ENCODE data around the gene LAMB3. TPM values are rescaled to one million over a fixed set of nuclear protein-coding genes. Genes with fewer than 3 reads are reported as not detected.

The LAMB3 gene
- total RNA-seq, 1 experiment from 2014 or later: 70.2 TPM

- no TSS peak for BruUV-seq (replicated peaks)
- no peak overlapping the region for H3K27ac ChIP-seq (ENCODE audit: low read depth, low read length)
- no peak overlapping the region for H3K4me3 ChIP-seq (replicated peaks in 1 of 2; ENCODE audit: low read depth in 1 of 2, low read length in 2 of 2)
- DNase-seq (ENCODE audit: low read depth, low spot score) (no peak), ATAC-seq (no peak)
- no peaks in the 10 kb centered on the region for H3K9me2 ChIP-seq (ENCODE audit: insufficient read depth)
- no peaks in the 10 kb centered on the region for H4K20me1 ChIP-seq (ENCODE audit: insufficient read depth)
- ChIA-PET CTCF (no interaction called here), POLR2A (no interaction called here), RAD21 (ENCODE audit: low non-redundant PET in 1 of 2, low total read pairs in 2 of 2, uncharacterized antibody in 2 of 2, unreplicated experiment in 2 of 2) (no interaction called here)
- TF ChIP-seq ZBTB33 (IDR thresholded peaks at IDR 0.05; ENCODE audit: extremely low read depth, insufficient replicate concordance, low read length): no peak
- no peak for TF ChIP-seq RAD21 (IDR thresholded peaks at IDR 0.05; ENCODE audit: low read depth)
- 0 out of 2 replicates have a peak, but pooled peaks have one; percentile 3 for TF ChIP-seq FOSL1 (IDR thresholded peaks at IDR 0.05; ENCODE audit: low read depth)
- H3K79me2 ChIP-seq (ENCODE audit: insufficient read depth, low read length): no peaks in the 10 kb centered on the region
- H3K4me1 ChIP-seq (ENCODE audit: control insufficient read depth in 1 of 2, insufficient read depth in 2 of 2, low read length in 2 of 2): peaks cover 0 to 7% of the 10 kb centered on the region in 2 experiments; a peak in 1 of 4 replicates
- H3K36me3 ChIP-seq (ENCODE audit: control insufficient read depth in 1 of 2, insufficient read depth in 2 of 2, low read length in 2 of 2): no peaks in the 10 kb centered on the region
- H3K4me2 ChIP-seq (ENCODE audit: low read length): no peak overlapping the region
- no peaks in the 10 kb centered on the region for H3K27me3 ChIP-seq (ENCODE audit: insufficient read depth, low read length)
- H2AFZ ChIP-seq (ENCODE audit: low read depth, low read length, poor library complexity, severe bottlenecking): no peak overlapping the region
- H3K9me3 ChIP-seq (ENCODE audit: control insufficient read depth in 1 of 2, insufficient read depth in 1 of 2, low read depth in 1 of 2, low read length in 2 of 2): no peaks in the 10 kb centered on the region
- intact Hi-C loops (cut with micrococcal nuclease): no loop called here
- H3K9ac ChIP-seq (ENCODE audit: low read length): no peak overlapping the region
Measured at GRCh38 chr1:209607102-209607794, 45.0 kb downstream of the LAMB3 start.

DNA sequence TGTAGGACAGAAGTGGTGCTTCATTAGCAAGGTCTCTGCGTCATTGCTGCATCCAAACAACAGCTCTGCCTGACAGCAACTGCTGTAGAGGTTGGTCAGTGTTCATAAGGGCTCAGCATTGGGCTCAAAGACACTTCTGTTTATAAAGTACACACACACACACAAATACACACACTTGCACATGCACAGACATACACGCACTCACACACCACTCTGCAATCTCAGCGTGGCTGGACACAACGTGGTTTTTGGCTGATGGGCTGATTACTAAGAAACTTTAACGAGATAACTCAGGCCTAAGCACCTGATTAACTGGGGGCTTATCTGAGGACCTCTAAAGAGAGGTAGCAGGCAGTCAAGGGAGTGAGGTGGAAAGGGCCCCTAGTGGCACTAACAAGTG is 48.3 kb downstream of the LAMB3 start:
- Histone ChIP-seq H3K27me3 (ENCODE audit: insufficient read depth, low read length) (no peaks in the 10 kb centered on the region), H3K4me2 (ENCODE audit: low read length) (no peak overlapping the region), H3K4me1 (ENCODE audit: control insufficient read depth in 1 of 2, insufficient read depth in 2 of 2, low read length in 2 of 2) (0 out of 4 replicates have a peak, but pooled peaks cover 0 to 6% of the 10 kb centered on the region in 2 experiments), H3K9me3 (ENCODE audit: control insufficient read depth in 1 of 2, insufficient read depth in 1 of 2, low read depth in 1 of 2, low read length in 2 of 2) (no peaks in the 10 kb centered on the region), H2AFZ (ENCODE audit: low read depth, low read length, poor library complexity, severe bottlenecking) (no peak overlapping the region), H3K9ac (ENCODE audit: low read length) (no peak overlapping the region), H3K36me3 (ENCODE audit: control insufficient read depth in 1 of 2, insufficient read depth in 2 of 2, low read length in 2 of 2) (no peaks in the 10 kb centered on the region), H3K9me2 (ENCODE audit: insufficient read depth) (no peaks in the 10 kb centered on the region), H3K79me2 (ENCODE audit: insufficient read depth, low read length) (no peaks in the 10 kb centered on the region), H4K20me1 (ENCODE audit: insufficient read depth) (no peaks in the 10 kb centered on the region), H3K4me3 (replicated peaks in 1 of 2; ENCODE audit: low read depth in 1 of 2, low read length in 2 of 2) (no peak overlapping the region), H3K27ac (ENCODE audit: low read depth, low read length) (no peak overlapping the region)
- intact Hi-C loops (cut with micrococcal nuclease): no loop called here
- RAD21 ChIA-PET (ENCODE audit: low non-redundant PET in 1 of 2, low total read pairs in 2 of 2, uncharacterized antibody in 2 of 2, unreplicated experiment in 2 of 2): no interaction called here
- DNase-seq (ENCODE audit: low read depth, low spot score) (no peak), ATAC-seq (no peak)
- BruUV-seq (replicated peaks): no TSS peak
- POLR2A ChIA-PET: no interaction called here
- TF ChIP-seq CBX3 (IDR thresholded peaks at IDR 0.05; ENCODE audit: low read depth) (no peak), ZNF274 (IDR thresholded peaks at IDR 0.05; ENCODE audit: low read depth, low read length) (no peak), EZH2phosphoT487 (IDR thresholded peaks at IDR 0.05; ENCODE audit: borderline replicate concordance) (no peak), ATF3 (IDR thresholded peaks at IDR 0.05) (no peak), YY1 (IDR thresholded peaks at IDR 0.05; ENCODE audit: extremely low read depth, insufficient replicate concordance, low read depth, low read length) (no peak)
- TF ChIP-seq, protein P1, sequence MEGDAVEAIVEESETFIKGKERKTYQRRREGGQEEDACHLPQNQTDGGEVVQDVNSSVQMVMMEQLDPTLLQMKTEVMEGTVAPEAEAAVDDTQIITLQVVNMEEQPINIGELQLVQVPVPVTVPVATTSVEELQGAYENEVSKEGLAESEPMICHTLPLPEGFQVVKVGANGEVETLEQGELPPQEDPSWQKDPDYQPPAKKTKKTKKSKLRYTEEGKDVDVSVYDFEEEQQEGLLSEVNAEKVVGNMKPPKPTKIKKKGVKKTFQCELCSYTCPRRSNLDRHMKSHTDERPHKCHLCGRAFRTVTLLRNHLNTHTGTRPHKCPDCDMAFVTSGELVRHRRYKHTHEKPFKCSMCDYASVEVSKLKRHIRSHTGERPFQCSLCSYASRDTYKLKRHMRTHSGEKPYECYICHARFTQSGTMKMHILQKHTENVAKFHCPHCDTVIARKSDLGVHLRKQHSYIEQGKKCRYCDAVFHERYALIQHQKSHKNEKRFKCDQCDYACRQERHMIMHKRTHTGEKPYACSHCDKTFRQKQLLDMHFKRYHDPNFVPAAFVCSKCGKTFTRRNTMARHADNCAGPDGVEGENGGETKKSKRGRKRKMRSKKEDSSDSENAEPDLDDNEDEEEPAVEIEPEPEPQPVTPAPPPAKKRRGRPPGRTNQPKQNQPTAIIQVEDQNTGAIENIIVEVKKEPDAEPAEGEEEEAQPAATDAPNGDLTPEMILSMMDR (IDR thresholded peaks at IDR 0.05 in 2 of 3, conservative IDR thresholded peaks at IDR 0.05 in 1 of 3; ENCODE audit: borderline replicate concordance in 1 of 3, insufficient read depth in 1 of 3, low read depth in 2 of 3, low read length in 2 of 3): no peak
- CTCF ChIA-PET: no interaction called here
